ENCODE data around the gene SEMA6A. TPM values are rescaled to one million over a fixed set of nuclear protein-coding genes. Genes with fewer than 3 reads are reported as not detected.

The SEMA6A gene
- total RNA-seq, 4 donors from 2014 or later, result 2.5 to 6.5 (median 2.7) TPM

GRCh38 chr5:116506488-116506887 is 68.1 kb downstream of the SEMA6A start:
- TF ChIP-seq, protein P1, sequence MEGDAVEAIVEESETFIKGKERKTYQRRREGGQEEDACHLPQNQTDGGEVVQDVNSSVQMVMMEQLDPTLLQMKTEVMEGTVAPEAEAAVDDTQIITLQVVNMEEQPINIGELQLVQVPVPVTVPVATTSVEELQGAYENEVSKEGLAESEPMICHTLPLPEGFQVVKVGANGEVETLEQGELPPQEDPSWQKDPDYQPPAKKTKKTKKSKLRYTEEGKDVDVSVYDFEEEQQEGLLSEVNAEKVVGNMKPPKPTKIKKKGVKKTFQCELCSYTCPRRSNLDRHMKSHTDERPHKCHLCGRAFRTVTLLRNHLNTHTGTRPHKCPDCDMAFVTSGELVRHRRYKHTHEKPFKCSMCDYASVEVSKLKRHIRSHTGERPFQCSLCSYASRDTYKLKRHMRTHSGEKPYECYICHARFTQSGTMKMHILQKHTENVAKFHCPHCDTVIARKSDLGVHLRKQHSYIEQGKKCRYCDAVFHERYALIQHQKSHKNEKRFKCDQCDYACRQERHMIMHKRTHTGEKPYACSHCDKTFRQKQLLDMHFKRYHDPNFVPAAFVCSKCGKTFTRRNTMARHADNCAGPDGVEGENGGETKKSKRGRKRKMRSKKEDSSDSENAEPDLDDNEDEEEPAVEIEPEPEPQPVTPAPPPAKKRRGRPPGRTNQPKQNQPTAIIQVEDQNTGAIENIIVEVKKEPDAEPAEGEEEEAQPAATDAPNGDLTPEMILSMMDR (IDR thresholded peaks at IDR 0.05 in 4 of 5, conservative IDR thresholded peaks at IDR 0.05 in 1 of 5), result no peak
- no peak for TF ChIP-seq POLR2A (IDR thresholded peaks at IDR 0.05)
- intact Hi-C loops (cut with DNase I; ENCODE audit: low total_unique reads), result no loop called here
- H3K9me3 ChIP-seq, result no peaks in the 10 kb centered on the region
- H3K36me3 ChIP-seq, result no peaks in the 10 kb centered on the region
- no peak overlapping the region for H3K27ac ChIP-seq
- in situ Hi-C loops (cut with MboI; ENCODE audit: low sequenced_read_pairs in 4 of 4), result no loop called here
- no peak overlapping the region for H3K4me3 ChIP-seq
- ATAC-seq, result no peak
- no peaks in the 10 kb centered on the region for H3K27me3 ChIP-seq
- peaks cover 3 to 16% of the 10 kb centered on the region in 2 donors for H3K4me1 ChIP-seq
- DNase-seq, result no peak

DNA sequence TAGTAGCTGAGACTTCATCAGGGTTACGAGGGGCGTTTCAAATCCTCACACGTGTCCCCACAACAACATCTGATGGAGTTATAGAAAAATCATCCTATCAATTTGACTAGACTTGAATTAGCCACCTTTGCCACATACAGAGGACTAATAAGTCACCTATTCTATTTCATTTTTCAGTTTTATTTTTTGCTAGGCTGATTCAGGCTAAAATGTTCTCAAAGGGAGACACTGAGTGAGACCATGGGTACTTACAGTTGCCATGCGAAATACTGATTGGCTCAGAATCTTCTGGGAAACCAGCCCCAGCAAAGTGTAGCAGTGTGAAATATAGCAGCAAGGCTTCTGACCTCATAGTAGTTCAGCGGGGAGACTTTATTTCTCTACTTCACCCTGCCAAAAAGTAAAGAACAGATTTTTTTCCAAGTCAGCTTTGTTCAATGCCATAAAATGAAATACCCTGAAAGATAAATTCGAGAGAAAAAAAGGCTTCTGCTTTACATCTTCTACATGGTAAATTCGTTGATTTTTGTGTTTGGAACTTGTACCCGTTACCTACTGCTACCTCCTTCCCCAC is 69.9 kb downstream of the SEMA6A start:
- intact Hi-C loops (cut with DNase I; ENCODE audit: low total_unique reads), result no loop called here
- no peak for TF ChIP-seq POLR2A (IDR thresholded peaks at IDR 0.05)
- TF ChIP-seq, protein P1 (IDR thresholded peaks at IDR 0.05 in 4 of 5, conservative IDR thresholded peaks at IDR 0.05 in 1 of 5), result no peak
- no peak for ATAC-seq

GRCh38 chr5:116502616-116503015 is 72.0 kb downstream of the SEMA6A start:
- no peak overlapping the region for H3K4me3 ChIP-seq
- no peak for TF ChIP-seq POLR2A (IDR thresholded peaks at IDR 0.05)
- TF ChIP-seq, protein P1 (IDR thresholded peaks at IDR 0.05 in 4 of 5, conservative IDR thresholded peaks at IDR 0.05 in 1 of 5), result no peak
- no peaks in the 10 kb centered on the region for H3K9me3 ChIP-seq
- H3K4me1 ChIP-seq, result peaks cover 3 to 16% of the 10 kb centered on the region in 2 donors
- intact Hi-C loops (cut with DNase I; ENCODE audit: low total_unique reads), result no loop called here
- H3K36me3 ChIP-seq, result no peaks in the 10 kb centered on the region
- in situ Hi-C loops (cut with MboI; ENCODE audit: low sequenced_read_pairs in 4 of 4), result no loop called here
- H3K27ac ChIP-seq, result no peak overlapping the region
- DNase-seq (no peak), ATAC-seq (no peak)
- H3K27me3 ChIP-seq, result no peaks in the 10 kb centered on the region

More for the DNA sequence above, 69.9 kb downstream of the SEMA6A start:
- no peak overlapping the region for H3K27ac ChIP-seq
- H3K36me3 ChIP-seq, result no peaks in the 10 kb centered on the region
- in situ Hi-C loops (cut with MboI; ENCODE audit: low sequenced_read_pairs in 4 of 4), result no loop called here
- no peak overlapping the region for H3K4me3 ChIP-seq
- peaks cover 3 to 16% of the 10 kb centered on the region in 2 donors for H3K4me1 ChIP-seq
- H3K27me3 ChIP-seq, result no peaks in the 10 kb centered on the region
- DNase-seq, result no peak
- H3K9me3 ChIP-seq, result no peaks in the 10 kb centered on the region

DNA sequence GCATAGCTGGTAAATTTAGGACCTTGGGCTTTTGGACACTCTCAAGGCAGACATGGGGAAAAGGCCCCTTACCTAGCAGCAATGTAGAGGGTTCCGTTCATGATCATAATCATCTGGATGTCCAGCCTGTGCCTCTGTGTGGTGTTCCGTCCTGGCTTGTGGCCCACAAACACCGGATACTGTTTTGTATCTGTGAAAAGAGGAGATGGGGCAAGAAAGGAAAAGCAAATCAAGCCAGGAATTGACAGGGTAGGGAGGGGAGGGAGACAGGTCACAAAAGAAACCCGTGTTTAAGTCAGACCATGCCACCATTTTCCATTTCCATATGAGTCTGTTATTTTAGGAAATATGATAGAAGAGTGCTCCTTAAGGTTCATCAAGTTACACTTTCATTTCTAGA is 72.5 kb downstream of the SEMA6A start:
- ATAC-seq, result no peak
- in situ Hi-C loops (cut with MboI; ENCODE audit: low sequenced_read_pairs in 4 of 4), result no loop called here
- no peak overlapping the region for H3K27ac ChIP-seq

More for the DNA sequence above, 72.5 kb downstream of the SEMA6A start:
- H3K9me3 ChIP-seq, result no peaks in the 10 kb centered on the region
- H3K27me3 ChIP-seq, result no peaks in the 10 kb centered on the region
- DNase-seq, result no peak
- no peaks in the 10 kb centered on the region for H3K36me3 ChIP-seq
- H3K4me3 ChIP-seq, result no peak overlapping the region
- intact Hi-C loops (cut with DNase I; ENCODE audit: low total_unique reads), result no loop called here
- H3K4me1 ChIP-seq, result peaks cover 3 to 16% of the 10 kb centered on the region in 2 donors
- TF ChIP-seq, protein P1 (IDR thresholded peaks at IDR 0.05 in 4 of 5, conservative IDR thresholded peaks at IDR 0.05 in 1 of 5), result no peak
- TF ChIP-seq POLR2A (IDR thresholded peaks at IDR 0.05), result no peak

Measured in gastrocnemius medialis (tissue), 4 donors.